Caki2 (cell line): ENCODE measurements around the gene SH3D19. TPM values are rescaled to one million over a fixed set of nuclear protein-coding genes. Genes with fewer than 3 reads are reported as not detected.
"Not testable (repeated sequence)": the region's sequence is repeated elsewhere in the genome, so short reads cannot be mapped to it uniquely, and the experiment has no call there.

Experiments used
- DNase-seq: peaks from one replicate; pipeline ENCODE4 v3.0.0-alpha.2; 2015; ENCODE audit warnings: low read depth
- in situ Hi-C: cut with HindIII; loops from 2 replicates; pipeline ENCODE4 v1.10.0; 2016; ENCODE audit warnings: low sequenced_read_pairs, low pct_unique_long_range_greater_than_20kb, mixed read lengths
- total RNA-seq: library from RNA; depleted of rRNA; stranded (reverse); fragments of >200 nt; shearing (Covaris generic); gene quantifications from 2 replicates; pipeline ENCODE4 v1.2.3, GENCODE V29; 2014; ENCODE audit warnings: low replicate concordance

The SH3D19 gene
- total RNA-seq, 1 experiment from 2014 or later: 5.7 TPM

- in situ Hi-C loops: no loop called here
- no peak for DNase-seq
These were observed 30.4 kb downstream of the SH3D19 start for GRCh38 chr4:151294833-151295496.

GRCh38 chr4:151292038-151292437, 33.4 kb downstream of the SH3D19 start:
- in situ Hi-C loops: no loop called here

GRCh38 chr4:151291485-151291884, 33.9 kb downstream of the SH3D19 start:
- no peak for DNase-seq
- in situ Hi-C loops: no loop called here

More at GRCh38 chr4:151292038-151292437, 33.4 kb downstream of the SH3D19 start:
- DNase-seq: no peak

GRCh38 chr4:151287409-151287808, 38.0 kb downstream of the SH3D19 start:
- no peak for DNase-seq

DNA sequence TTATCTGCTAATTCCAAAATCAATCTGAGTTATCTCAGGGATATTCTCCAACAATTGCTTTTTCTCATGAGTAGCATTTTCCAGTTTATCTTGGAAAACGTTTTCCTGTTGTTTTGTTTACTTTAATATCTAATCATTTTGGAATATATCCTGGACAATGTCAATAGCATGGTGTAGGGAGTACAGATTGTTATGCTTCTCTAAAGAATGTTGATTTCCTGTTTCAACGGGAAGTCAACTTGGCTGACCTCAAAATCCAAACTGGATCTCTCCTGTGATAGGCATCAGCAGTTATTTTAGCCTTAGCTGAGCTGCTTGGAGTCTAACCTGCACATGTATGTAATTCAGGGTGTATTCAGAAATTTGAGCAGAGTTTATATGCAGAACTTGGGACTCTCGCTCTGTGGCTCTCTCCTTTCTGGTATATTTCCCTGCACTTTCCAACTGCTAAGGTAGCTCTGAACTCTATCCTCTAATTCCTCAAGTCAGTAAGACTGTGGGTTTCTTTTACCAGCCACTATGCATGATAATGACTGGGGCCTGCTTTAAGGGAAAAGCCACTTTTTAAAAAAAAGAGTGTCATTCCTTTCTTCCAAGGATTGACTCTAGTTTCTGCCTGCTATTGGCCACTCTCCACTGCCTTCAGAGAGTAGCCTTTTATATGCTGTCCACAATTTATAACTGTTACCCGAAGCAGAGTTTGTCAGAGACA, 40.7 kb downstream of the SH3D19 start:
- DNase-seq: no peak
- in situ Hi-C loops: no loop called here

More at GRCh38 chr4:151287409-151287808, 38.0 kb downstream of the SH3D19 start:
- in situ Hi-C loops: no loop called here

DNA sequence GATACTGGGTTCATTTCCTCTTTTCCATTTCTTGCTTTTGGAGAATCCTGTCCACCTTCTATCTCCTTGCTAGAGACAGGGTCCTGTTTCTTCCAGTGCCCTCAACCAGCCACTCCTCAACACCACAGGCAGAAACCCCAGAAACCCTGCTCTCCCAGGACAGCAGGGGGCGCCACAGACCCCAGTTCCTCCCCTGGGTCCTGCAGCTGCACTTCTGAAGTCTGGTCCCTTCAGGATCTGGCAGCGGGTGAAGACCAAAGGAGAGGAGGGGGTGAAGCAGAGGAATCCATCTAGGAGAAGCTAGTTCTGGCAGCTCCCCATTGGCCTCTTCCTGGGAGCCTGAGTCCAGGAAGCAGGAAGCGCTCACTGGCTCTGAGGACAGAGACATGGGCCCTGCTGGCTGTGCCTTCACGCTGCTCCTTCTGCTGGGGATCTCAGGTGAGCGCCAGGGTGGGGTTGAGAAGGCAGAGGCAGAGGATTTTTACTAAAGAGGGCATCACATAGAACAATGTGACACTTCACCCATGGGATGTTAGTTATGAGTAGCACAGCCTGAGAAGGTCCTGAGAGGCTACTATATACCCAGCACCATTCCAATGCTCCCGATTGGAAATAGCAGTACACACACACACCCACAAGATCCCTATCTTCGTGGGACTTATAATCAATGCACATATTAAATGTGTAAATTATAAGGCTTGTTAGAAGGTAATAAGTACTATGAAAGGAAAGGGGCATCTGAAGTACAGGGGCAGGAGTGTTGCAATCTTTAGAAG, 48.4 kb downstream of the SH3D19 start, which contains the start of gene PRSS48:
Gene PRSS48 (plus strand): TSS at position 375 of the 776 bp plus-strand sequence. CDS start 12 bp downstream, at position 387.
- DNase-seq: peak; percentile 35
- in situ Hi-C loops: no loop called here

DNA sequence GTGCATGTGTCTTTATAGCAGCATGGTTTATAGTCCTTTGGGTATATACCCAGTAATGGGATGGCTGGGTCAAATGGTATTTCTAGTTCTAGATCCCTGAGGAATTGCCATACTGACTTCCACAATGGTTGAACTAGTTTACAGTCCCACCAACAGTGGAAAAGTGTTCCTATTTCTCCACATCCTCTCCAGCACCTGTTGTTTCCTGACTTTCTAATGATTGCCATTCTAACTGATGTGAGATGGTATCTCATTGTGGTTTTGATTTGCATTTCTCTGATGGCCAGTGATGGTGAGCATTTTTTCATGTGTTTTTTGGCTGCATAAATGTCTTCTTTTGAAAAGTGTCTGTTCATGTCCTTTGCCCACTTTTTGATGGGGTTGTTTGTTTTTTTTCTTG, 56.5 kb downstream of the SH3D19 start:
- DNase-seq, in situ Hi-C loops: not testable (repeated sequence)

- no peak for DNase-seq
- in situ Hi-C loops: no loop called here
These were observed 57.4 kb downstream of the SH3D19 start for GRCh38 chr4:151267822-151268535.

DNA sequence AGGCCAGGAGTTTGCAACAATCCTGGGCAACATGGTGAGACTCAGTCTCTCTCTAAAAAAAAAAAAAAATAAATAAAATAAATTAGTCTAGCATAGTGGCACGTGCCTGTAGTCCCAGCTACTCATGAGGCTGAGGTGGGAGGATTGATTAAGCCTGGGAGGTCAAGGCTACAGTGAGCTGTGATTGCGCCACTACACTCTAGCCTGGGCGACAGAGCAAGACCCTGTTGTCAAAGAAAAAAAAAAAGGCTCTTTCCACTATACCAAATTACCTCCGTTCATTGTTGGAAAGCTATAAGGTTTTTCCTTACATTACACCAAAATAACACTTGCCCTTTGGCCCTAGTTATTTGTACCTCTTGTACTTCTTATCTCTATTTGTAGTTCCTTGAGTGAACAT, 58.3 kb downstream of the SH3D19 start:
- DNase-seq: no peak
- in situ Hi-C loops: no loop called here

DNA sequence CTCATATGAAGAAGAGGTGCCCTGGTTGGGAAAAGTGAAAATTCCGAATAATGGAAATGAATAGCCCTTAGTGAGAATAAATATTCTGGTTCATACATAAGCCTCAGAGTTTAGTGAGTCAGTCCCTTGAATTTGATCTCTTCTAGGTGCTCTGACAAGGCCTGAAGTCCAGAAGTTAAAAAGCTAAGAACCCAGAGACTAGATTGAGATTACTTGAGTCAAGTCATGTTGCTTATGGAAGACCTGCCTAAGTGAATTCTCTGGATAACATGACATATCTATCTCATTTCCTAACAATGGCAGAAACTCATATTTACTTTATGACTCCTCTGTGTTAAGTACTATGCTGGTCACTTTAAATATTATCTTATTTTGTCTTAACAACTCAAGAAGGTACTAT, 58.9 kb downstream of the SH3D19 start:
- DNase-seq: no peak
- in situ Hi-C loops: no loop called here

DNA sequence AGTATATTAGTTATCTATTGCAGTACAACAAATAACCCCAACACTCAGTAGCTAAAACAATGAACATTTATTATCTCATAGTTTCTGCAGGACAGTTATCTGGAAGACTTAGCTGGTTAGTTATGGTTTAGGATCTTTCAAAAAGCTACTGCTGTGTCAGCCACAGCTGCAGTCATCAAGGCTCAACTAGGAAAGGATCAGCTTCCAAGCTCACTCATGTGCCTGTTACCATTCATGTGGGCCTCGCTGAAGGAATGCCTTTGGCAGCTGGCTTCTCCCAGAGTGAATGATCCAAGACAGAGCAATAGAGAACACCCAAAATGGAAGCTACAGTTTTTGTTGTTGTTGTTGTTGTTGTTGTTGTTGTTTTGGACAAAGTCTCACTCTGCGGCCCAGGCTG, 62.0 kb downstream of the SH3D19 start:
- in situ Hi-C loops: no loop called here
- no peak for DNase-seq

- in situ Hi-C loops: no loop called here
These were observed 64.9 kb downstream of the SH3D19 start for GRCh38 chr4:151260526-151260925.

DNA sequence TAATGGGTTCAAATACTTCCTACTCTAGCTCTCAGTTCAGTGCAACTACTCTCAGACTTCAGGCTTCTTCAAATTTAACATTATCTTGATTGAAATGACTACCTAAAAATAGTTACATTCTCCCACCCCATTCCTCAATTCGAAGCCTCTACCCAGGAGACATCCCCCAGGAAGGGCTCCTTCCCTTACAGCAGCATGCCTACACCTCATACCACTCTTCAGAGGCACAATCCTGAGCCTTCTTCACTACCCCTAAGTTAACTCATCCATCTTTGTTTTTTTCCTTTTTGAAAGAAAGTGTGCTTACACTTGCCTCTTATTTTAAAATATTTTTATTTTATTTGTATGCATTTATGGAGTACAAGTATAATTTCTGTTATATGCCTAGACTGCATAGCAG, 65.7 kb downstream of the SH3D19 start:
- in situ Hi-C loops: no loop called here
- no peak for DNase-seq

More at GRCh38 chr4:151260526-151260925, 64.9 kb downstream of the SH3D19 start:
- DNase-seq: no peak

DNA sequence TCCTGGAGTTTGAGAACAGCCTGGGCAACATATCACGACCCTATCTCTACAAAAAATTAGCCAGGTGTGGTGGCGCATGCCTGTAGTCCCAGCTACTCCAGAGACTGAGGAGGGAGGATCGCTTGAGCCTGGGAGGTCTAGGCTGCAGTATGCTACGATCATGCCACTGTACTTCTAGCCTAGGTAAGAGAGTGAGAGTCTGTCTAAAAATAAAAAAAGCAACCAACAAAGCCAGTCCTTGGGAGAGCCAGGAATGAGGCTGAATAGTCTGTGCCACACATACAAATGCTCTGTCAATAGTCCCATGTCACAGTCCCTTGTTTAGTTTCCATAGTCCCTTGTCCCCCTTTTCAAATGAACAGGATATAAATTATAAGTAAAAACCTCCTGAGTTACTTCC, 67.7 kb downstream of the SH3D19 start:
- no peak for DNase-seq
- in situ Hi-C loops: no loop called here

DNA sequence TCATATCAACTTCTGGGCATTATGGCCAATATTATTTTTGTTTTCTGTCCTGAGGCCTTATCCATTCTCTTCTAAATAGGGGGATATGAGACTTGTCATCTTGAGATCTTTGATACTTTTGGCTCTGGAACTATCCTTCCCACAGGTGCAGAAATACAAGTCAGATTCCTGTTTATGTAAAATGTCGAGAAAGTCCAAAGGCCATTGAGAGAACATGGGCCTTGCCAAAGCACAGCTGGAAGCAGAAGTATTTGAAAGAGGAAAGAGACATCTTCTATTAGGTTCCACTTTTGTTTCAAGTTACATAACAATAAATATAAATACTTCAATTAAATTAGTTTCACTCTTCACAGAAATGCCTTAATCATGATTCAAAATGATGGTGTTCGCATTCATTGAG, 69.3 kb downstream of the SH3D19 start:
- in situ Hi-C loops: no loop called here
- DNase-seq: no peak

- in situ Hi-C loops, DNase-seq: not testable (repeated sequence)
These were observed 69.7 kb downstream of the SH3D19 start for GRCh38 chr4:151255680-151256079.

DNA sequence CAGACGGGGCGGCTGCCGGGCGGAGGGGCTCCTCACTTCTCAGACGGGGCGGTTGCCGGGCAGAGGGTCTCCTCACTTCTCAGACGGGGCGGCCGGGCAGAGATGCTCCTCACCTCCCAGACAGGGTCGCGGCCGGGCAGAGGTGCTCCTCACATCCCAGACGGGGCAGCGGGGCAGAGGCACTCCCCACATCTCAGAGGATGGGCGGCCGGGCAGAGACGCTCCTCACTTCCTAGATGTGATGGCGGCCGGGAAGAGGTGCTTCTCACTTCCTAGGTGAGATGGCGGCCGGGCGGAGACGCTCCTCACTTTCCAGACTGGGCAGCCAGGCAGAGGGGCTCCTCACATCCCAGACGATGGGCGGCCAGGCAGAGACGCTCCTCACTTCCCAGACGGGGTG, 70.2 kb downstream of the SH3D19 start:
- DNase-seq, in situ Hi-C loops: not testable (repeated sequence)

DNA sequence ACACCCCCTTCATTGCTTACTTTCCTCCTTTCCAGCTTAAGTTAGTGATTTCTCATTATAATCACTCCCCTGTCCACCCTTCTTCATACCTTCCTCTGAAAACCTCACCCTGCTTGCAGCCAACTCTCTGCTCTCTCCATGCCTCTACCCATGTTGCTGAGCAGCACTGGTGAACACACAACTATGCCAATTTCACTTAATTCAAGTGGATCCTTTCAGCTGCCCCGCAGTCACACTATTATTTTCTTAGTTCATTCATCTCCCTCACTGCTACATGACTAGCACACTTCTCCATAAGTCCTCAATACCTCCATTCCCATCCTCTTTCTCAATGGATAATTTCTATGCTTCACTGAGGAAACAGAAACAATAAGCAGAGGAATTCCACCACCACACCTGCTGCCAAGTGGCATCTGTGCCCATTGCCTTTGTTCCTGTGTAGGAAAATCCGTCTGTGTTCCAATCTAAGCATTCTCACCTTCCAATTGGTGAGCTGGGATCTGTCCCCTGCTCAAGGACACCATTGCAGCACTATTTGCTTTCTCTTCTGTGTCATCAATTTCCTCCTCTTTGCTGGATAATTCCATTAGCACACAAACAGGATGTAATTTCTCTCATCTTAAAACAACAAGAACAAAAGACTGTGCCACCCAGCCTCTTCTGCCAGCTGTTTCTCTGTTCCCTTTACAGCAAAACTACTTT, 73.7 kb downstream of the SH3D19 start:
- in situ Hi-C loops: no loop called here
- no peak for DNase-seq
